Measurements from ENCODE around the gene SLC25A38.

DNA sequence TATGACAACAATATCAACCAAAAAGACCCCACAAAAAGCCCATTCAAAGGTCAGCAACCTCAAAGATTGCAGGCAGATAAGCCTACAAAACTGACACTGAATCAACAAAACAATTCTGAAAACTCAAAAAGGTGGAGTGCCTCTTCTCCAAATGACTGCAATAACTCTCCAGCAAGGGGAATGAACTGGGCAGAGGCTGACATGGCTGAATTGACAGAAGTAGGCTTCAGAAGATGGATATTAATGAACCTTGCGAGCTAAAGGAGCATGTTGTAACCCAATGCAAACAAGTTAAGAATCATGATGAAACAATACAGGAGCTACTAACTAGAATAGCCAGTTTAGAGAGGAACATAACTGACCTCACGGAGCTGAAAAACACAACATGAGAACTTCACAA, 20.4 kb upstream of the SLC25A38 start:
- no peak for TF ChIP-seq EZH2 (IDR thresholded peaks at IDR 0.05)
- TF ChIP-seq, protein P1, sequence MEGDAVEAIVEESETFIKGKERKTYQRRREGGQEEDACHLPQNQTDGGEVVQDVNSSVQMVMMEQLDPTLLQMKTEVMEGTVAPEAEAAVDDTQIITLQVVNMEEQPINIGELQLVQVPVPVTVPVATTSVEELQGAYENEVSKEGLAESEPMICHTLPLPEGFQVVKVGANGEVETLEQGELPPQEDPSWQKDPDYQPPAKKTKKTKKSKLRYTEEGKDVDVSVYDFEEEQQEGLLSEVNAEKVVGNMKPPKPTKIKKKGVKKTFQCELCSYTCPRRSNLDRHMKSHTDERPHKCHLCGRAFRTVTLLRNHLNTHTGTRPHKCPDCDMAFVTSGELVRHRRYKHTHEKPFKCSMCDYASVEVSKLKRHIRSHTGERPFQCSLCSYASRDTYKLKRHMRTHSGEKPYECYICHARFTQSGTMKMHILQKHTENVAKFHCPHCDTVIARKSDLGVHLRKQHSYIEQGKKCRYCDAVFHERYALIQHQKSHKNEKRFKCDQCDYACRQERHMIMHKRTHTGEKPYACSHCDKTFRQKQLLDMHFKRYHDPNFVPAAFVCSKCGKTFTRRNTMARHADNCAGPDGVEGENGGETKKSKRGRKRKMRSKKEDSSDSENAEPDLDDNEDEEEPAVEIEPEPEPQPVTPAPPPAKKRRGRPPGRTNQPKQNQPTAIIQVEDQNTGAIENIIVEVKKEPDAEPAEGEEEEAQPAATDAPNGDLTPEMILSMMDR (IDR thresholded peaks at IDR 0.05): no peak

Measured in neural progenitor cell (in vitro differentiated cells).